Measurements from ENCODE around the gene NBL1.

DNA sequence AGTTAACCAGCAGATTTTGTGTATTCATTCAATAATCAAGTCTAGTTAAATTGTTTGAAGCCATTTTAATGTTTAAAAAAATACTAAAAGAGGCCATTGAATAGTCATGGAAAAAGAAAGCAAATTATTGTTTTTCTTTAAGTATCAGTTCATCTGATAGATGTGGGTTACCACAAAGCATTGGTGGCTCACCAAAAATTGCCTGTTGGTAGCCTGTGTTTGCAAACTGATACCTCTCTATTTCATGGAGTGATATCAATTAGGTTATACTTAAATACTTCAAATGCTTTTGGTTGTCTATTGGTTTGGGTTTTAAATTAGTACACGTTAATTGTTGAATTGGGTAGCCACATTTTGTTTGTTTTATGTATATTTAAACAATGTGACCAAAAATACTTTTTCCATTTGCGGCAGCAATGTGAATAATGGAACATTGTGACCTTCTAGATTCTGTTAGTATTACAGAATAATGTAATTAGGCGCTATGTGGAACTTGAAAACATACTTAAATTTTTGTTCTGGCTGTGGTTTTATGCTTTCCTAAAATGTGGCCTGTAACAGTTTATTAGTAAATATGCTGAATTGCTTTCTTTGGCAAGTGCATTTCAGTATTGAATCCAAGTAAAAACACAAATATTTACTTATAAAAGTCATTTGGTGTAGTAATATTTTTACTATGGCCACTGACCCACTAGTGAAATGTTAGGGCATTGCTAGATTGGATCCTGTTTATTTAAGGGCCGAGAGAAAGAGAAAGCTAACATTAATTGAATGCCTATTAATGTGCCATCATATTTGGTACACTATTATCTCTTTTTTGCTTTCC lies 37.1 kb upstream of the NBL1 start:
- TF ChIP-seq, protein P1, sequence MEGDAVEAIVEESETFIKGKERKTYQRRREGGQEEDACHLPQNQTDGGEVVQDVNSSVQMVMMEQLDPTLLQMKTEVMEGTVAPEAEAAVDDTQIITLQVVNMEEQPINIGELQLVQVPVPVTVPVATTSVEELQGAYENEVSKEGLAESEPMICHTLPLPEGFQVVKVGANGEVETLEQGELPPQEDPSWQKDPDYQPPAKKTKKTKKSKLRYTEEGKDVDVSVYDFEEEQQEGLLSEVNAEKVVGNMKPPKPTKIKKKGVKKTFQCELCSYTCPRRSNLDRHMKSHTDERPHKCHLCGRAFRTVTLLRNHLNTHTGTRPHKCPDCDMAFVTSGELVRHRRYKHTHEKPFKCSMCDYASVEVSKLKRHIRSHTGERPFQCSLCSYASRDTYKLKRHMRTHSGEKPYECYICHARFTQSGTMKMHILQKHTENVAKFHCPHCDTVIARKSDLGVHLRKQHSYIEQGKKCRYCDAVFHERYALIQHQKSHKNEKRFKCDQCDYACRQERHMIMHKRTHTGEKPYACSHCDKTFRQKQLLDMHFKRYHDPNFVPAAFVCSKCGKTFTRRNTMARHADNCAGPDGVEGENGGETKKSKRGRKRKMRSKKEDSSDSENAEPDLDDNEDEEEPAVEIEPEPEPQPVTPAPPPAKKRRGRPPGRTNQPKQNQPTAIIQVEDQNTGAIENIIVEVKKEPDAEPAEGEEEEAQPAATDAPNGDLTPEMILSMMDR (conservative IDR thresholded peaks at IDR 0.05; ENCODE audit: low read depth, low read length): no peak
- no peak for TF ChIP-seq EZH2 (IDR thresholded peaks at IDR 0.05; ENCODE audit: borderline replicate concordance, low read depth, low read length, poor library complexity, severe bottlenecking)
